ENCODE data around the gene ZNF800. TPM values are rescaled to one million over a fixed set of nuclear protein-coding genes. Genes with fewer than 3 reads are reported as not detected.

Gene ZNF800
- total RNA-seq, 4 donors from 2014 or later: 33.8 to 37.3 (median 35.1) TPM

- WGBS, 2 donors (ENCODE audit: low coverage in 1 of 2): 88 to 92% methylated on average over 1 of the region's 1 CpG
- Histone ChIP-seq H3K27me3 (no peaks in the 10 kb centered on the region), H3K36me3 (peaks cover 0 to 57% of the 10 kb centered on the region in 2 donors), H3K4me3 (no peak overlapping the region), H3K27ac (no peak overlapping the region), H3K4me1 (no peaks in the 10 kb centered on the region), H3K9me3 (no peaks in the 10 kb centered on the region)
- ATAC-seq: no peak
- no peak for TF ChIP-seq CTCF (IDR thresholded peaks at IDR 0.05)
- no peak for TF ChIP-seq POLR2AphosphoS5 (IDR thresholded peaks at IDR 0.05)
- no peak for TF ChIP-seq POLR2A (IDR thresholded peaks at IDR 0.05)
- TF ChIP-seq EP300 (IDR thresholded peaks at IDR 0.05): no peak
Measured at GRCh38 chr7:127361736-127362135, 30.8 kb downstream of the ZNF800 start.

GRCh38 chr7:127359011-127359410 lies 33.5 kb downstream of the ZNF800 start:
- peaks cover 0 to 43% of the 10 kb centered on the region in 2 donors for H3K36me3 ChIP-seq
- 91 to 92% methylated on average over 1 of the region's 1 CpG for WGBS, 2 donors (ENCODE audit: low coverage in 1 of 2)
- H3K27ac ChIP-seq: no peak overlapping the region
- TF ChIP-seq POLR2AphosphoS5 (IDR thresholded peaks at IDR 0.05): no peak
- no peak for TF ChIP-seq POLR2A (IDR thresholded peaks at IDR 0.05)
- TF ChIP-seq EP300 (IDR thresholded peaks at IDR 0.05): no peak
- no peak for TF ChIP-seq CTCF (IDR thresholded peaks at IDR 0.05)
- no peaks in the 10 kb centered on the region for H3K9me3 ChIP-seq
- no peak overlapping the region for H3K4me3 ChIP-seq
- H3K27me3 ChIP-seq: no peaks in the 10 kb centered on the region
- no peaks in the 10 kb centered on the region for H3K4me1 ChIP-seq
- no peak for ATAC-seq

GRCh38 chr7:127353897-127354296 lies 38.6 kb downstream of the ZNF800 start:
- Histone ChIP-seq H3K9me3 (no peaks in the 10 kb centered on the region), H3K27ac (no peak overlapping the region), H3K36me3 (peaks cover 0 to 12% of the 10 kb centered on the region in 2 donors), H3K4me1 (no peaks in the 10 kb centered on the region), H3K4me3 (no peak overlapping the region), H3K27me3 (no peaks in the 10 kb centered on the region)
- TF ChIP-seq EP300 (IDR thresholded peaks at IDR 0.05): no peak
- TF ChIP-seq POLR2A (IDR thresholded peaks at IDR 0.05): no peak
- no peak for ATAC-seq

- H3K27ac ChIP-seq: no peak overlapping the region
- no peaks in the 10 kb centered on the region for H3K27me3 ChIP-seq
- 46 to 89% methylated on average over 3 of the region's 3 CpGs for WGBS, 2 donors (ENCODE audit: low coverage in 1 of 2)
- H3K9me3 ChIP-seq: no peaks in the 10 kb centered on the region
- no peak for ATAC-seq
- H3K4me1 ChIP-seq: peaks cover 0 to 10% (median 3%) of the 10 kb centered on the region in 3 donors
- H3K36me3 ChIP-seq: peaks cover 0 to 4% of the 10 kb centered on the region in 2 donors
- TF ChIP-seq POLR2A (IDR thresholded peaks at IDR 0.05): no peak
- H3K4me3 ChIP-seq: no peak overlapping the region
Measured at GRCh38 chr7:127350586-127350985, 41.9 kb downstream of the ZNF800 start.

GRCh38 chr7:127349881-127350280 lies 42.6 kb downstream of the ZNF800 start:
- H3K4me1 ChIP-seq: peaks cover 0 to 10% (median 3%) of the 10 kb centered on the region in 3 donors
- no peaks in the 10 kb centered on the region for H3K27me3 ChIP-seq
- no peak overlapping the region for H3K4me3 ChIP-seq
- no peaks in the 10 kb centered on the region for H3K9me3 ChIP-seq
- WGBS, 2 donors (ENCODE audit: low coverage in 1 of 2): 90 to 91% methylated on average over 7 of the region's 7 CpGs
- ATAC-seq: no peak
- no peak overlapping the region for H3K27ac ChIP-seq
- no peak for TF ChIP-seq CTCF (IDR thresholded peaks at IDR 0.05)
- TF ChIP-seq POLR2AphosphoS5 (IDR thresholded peaks at IDR 0.05): no peak
- no peak for TF ChIP-seq POLR2A (IDR thresholded peaks at IDR 0.05)
- no peak for TF ChIP-seq EP300 (IDR thresholded peaks at IDR 0.05)
- H3K36me3 ChIP-seq: peaks cover 0 to 4% of the 10 kb centered on the region in 2 donors

GRCh38 chr7:127348247-127348631 lies 44.3 kb downstream of the ZNF800 start:
- WGBS, 2 donors (ENCODE audit: low coverage in 1 of 2): 96 to 100% methylated on average over 3 of the region's 3 CpGs
- no peak for ATAC-seq
- TF ChIP-seq POLR2AphosphoS5 (IDR thresholded peaks at IDR 0.05): no peak
- no peak for TF ChIP-seq CTCF (IDR thresholded peaks at IDR 0.05)
- no peak for TF ChIP-seq EP300 (IDR thresholded peaks at IDR 0.05)
- no peak for TF ChIP-seq POLR2A (IDR thresholded peaks at IDR 0.05)
- Histone ChIP-seq H3K9me3 (no peaks in the 10 kb centered on the region), H3K4me1 (peaks cover 0 to 10% (median 3%) of the 10 kb centered on the region in 3 donors), H3K27ac (no peak overlapping the region), H3K4me3 (peak overlapping the region in 1 of 2 donors; percentile 45), H3K36me3 (peaks cover 0 to 4% of the 10 kb centered on the region in 2 donors), H3K27me3 (no peaks in the 10 kb centered on the region)
